Tibial nerve (tissue), 4 donors: ENCODE data around the gene SLC5A12. TPM values are rescaled to one million over a fixed set of nuclear protein-coding genes. Genes with fewer than 3 reads are reported as not detected.

Experiments
- DNase-seq, 2 donors: peaks; one replicate each; pipeline ENCODE4 v3.0.0-alpha.2; 2019; ENCODE audit warnings: low spot score in 2 of 2
- H3K27ac ChIP-seq, 4 donors: fragments of 200-600 bp; sonication (generic) in 3 of 4; one replicate each; pipeline ENCODE4 v1.5.1; 2017 to 2019; ENCODE audit warnings: mild to moderate bottlenecking in 1 of 4
- H3K27me3 ChIP-seq, 2 donors: fragments of 200-600 bp; sonication (generic) in 1 of 2; one replicate each; pipeline versions ENCODE4 v1.5.1 to v1.6.0; 2017 to 2019
- H3K36me3 ChIP-seq, 3 donors: fragments of 200-600 bp; sonication (generic); one replicate each; pipeline ENCODE4 v1.5.1; 2018 to 2019
- H3K4me1 ChIP-seq, 4 donors: fragments of 200-600 bp; sonication (generic) in 3 of 4; one replicate each; pipeline ENCODE4 v1.5.1; 2017 to 2019
- H3K4me3 ChIP-seq, 4 donors: fragments of 200-600 bp; sonication (generic) in 3 of 4; one replicate each; pipeline ENCODE4 v1.5.1; 2017 to 2019; ENCODE audit warnings: mild to moderate bottlenecking in 1 of 4, moderate library complexity in 1 of 4
- H3K9me3 ChIP-seq, 4 donors: fragments of 200-600 bp; sonication (generic) in 3 of 4; one replicate each; pipeline ENCODE4 v1.5.1; 2017 to 2019
- EP300 ChIP-seq, 2 donors: sonication (generic); formaldehyde crosslinking; IDR thresholded peaks; one replicate each; pipeline ENCODE4 v1.6.1; 2017; ENCODE audit warnings: antibody characterized with exemption in 2 of 2, mild to moderate bottlenecking in 1 of 2
- POLR2A ChIP-seq, 2 donors: fragments of 450-650 bp; IDR thresholded peaks; one replicate each; pipeline ENCODE4 v1.6.1; 2017; ENCODE audit warnings: antibody characterized with exemption in 2 of 2, mild to moderate bottlenecking in 2 of 2, moderate library complexity in 2 of 2
- WGBS, 2 donors: methylation state at CpG; one replicate each; pipeline ENCODE4 v1.1.5; 2018; 5-methylcytosine and 5-hydroxymethylcytosine counted together
- total RNA-seq, 4 donors: library from RNA; depleted of rRNA; stranded (reverse); fragments of >200 nt; gene quantifications; one replicate each; pipeline ENCODE4 v1.1.0, GENCODE V29; 2016
- TF ChIP-seq, protein P1 (sequence below), 5 experiments: fragments of 200-600 bp in 3 of 5; fragments of 450-650 bp in 2 of 5; sonication (generic) in 3 of 5; IDR thresholded peaks; one replicate each; pipeline ENCODE4 v1.5.1; 2016 to 2019; ENCODE audit warnings: antibody characterized with exemption in 5 of 5, mild to moderate bottlenecking in 3 of 5, moderate library complexity in 2 of 5

Gene SLC5A12
- total RNA-seq, 4 donors from 2014 or later = under 0.01 to 0.90 (median 0.53) TPM

DNA sequence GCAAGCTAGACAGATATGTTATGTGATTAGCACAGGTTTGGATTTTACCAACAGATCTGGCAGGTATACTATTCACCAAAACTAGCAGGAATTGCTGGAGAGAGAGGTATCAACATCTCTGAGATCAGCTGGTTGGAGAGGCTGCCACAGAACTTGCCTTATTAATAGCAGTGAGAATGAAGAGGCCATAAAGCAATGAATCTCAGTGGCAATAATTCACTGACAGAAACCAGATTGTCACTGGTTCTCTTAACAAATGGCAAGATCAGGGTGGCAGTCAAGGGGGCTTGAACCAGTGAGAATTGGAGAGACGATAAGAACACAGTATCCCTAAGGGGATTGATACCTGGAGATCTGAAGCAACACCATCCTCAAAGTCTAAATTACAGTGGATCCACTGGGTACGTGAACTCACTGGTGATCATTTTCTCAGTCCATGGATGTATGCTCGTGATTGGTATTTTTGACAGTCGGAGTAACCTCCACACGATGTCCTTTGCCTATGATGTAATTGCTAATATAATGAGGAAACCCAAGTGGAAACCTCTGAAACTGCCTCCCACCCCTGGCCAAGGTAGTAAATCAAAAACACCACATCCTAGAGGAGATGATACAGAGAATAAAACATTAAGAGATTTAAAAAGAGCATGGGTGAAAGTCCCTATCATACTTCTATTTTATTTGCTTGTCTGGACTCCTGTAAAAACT is 17.7 kb upstream of the SLC5A12 start:
- 90 to 93% methylated on average over 5 of the region's 5 CpGs for WGBS, 2 donors
- no peaks in the 10 kb centered on the region for H3K36me3 ChIP-seq
- H3K4me3 ChIP-seq = no peak overlapping the region
- no peaks in the 10 kb centered on the region for H3K4me1 ChIP-seq
- TF ChIP-seq EP300 (IDR thresholded peaks at IDR 0.05) (no peak), POLR2A (IDR thresholded peaks at IDR 0.05) (no peak)
- TF ChIP-seq, protein P1, sequence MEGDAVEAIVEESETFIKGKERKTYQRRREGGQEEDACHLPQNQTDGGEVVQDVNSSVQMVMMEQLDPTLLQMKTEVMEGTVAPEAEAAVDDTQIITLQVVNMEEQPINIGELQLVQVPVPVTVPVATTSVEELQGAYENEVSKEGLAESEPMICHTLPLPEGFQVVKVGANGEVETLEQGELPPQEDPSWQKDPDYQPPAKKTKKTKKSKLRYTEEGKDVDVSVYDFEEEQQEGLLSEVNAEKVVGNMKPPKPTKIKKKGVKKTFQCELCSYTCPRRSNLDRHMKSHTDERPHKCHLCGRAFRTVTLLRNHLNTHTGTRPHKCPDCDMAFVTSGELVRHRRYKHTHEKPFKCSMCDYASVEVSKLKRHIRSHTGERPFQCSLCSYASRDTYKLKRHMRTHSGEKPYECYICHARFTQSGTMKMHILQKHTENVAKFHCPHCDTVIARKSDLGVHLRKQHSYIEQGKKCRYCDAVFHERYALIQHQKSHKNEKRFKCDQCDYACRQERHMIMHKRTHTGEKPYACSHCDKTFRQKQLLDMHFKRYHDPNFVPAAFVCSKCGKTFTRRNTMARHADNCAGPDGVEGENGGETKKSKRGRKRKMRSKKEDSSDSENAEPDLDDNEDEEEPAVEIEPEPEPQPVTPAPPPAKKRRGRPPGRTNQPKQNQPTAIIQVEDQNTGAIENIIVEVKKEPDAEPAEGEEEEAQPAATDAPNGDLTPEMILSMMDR (IDR thresholded peaks at IDR 0.05) = no peak
- H3K27ac ChIP-seq = no peak overlapping the region
- no peaks in the 10 kb centered on the region for H3K9me3 ChIP-seq
- DNase-seq = no peak
- no peaks in the 10 kb centered on the region for H3K27me3 ChIP-seq

DNA sequence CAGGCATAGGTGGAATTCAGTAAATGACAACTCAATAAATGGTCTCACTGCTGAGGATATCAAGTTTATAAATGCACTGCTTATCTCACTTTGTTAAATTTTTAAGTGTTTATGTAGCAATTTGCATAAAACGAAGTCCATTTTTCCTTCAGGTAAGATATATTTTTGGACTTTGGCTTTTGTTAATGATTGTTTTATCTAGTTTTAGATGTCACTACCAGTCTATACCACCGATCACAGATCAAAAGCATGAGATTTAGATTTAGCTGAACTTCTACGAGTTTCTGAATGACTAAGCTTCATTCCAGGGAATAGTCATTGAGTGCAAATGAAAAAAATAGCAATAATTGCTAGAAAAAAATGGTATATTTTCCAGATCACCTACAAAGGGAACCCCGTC is 12.8 kb upstream of the SLC5A12 start:
- Histone ChIP-seq H3K36me3 (no peaks in the 10 kb centered on the region), H3K9me3 (peaks cover 0 to 7% (median 0%) of the 10 kb centered on the region in 4 donors), H3K27me3 (no peaks in the 10 kb centered on the region), H3K4me1 (no peaks in the 10 kb centered on the region), H3K27ac (no peak overlapping the region), H3K4me3 (no peak overlapping the region)
- DNase-seq = no peak
- WGBS, 2 donors = 84 to 91% methylated on average over 4 of the region's 4 CpGs
- TF ChIP-seq, protein P1 (IDR thresholded peaks at IDR 0.05) = no peak
- no peak for TF ChIP-seq POLR2A (IDR thresholded peaks at IDR 0.05)
- TF ChIP-seq EP300 (IDR thresholded peaks at IDR 0.05) = no peak

DNA sequence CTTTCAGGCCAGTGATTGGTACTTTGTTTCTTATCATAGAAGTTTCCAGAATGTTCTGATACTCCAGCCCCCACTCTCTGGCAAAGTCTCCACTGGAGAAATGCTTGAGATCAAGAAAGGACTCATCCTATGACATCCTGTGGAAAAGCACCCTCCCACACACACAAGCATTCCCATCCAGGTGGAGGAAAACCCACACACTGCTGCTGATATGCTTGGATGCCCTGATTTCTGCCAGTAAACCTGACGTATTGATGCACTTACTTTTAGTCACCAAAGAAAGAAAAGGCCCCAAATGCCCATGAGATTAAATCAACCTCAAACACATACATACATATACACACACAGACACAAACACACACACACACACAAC is 9.2 kb upstream of the SLC5A12 start:
- Histone ChIP-seq H3K4me3 (no peak overlapping the region), H3K4me1 (no peaks in the 10 kb centered on the region), H3K27me3 (no peaks in the 10 kb centered on the region), H3K27ac (no peak overlapping the region), H3K36me3 (no peaks in the 10 kb centered on the region), H3K9me3 (peaks cover 0 to 7% (median 0%) of the 10 kb centered on the region in 4 donors)
- TF ChIP-seq POLR2A (IDR thresholded peaks at IDR 0.05) (no peak), EP300 (IDR thresholded peaks at IDR 0.05) (no peak)
- TF ChIP-seq, protein P1 (IDR thresholded peaks at IDR 0.05) = no peak
- no peak for DNase-seq
- WGBS, 2 donors = 76 to 83% methylated on average over 1 of the region's 1 CpG

DNA sequence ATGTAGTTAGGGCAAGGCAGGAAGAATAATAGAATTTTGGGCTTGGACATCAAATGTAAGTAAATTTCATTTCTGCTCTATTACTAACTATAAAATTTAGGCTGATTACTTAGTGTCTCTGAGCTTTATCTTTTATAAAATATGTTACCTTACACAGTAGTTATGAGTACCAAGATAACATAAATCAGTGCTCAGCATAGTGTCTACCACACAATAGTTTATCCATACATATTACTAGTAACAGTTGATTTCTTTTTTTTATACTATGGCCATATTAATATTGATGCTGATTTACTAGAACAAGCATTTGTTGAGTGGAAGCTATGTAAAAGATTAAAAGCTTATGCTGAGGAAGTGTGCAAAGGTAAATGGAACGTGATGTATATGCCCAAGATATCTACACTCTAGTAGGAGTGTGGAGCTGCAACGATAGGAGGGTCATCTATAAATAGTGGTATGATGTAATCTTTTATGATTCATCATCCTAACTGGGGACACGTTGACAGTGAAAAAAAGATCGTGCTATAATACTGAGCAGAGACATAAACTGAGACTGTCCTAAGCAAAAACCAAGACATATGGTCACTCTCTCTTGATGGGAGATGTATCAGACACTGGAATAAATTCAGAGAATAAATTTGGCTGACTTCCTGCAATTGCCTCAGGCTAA is 8.7 kb upstream of the SLC5A12 start:
- no peaks in the 10 kb centered on the region for H3K36me3 ChIP-seq
- no peak overlapping the region for H3K4me3 ChIP-seq
- H3K9me3 ChIP-seq = peaks cover 0 to 7% (median 0%) of the 10 kb centered on the region in 4 donors
- no peak for DNase-seq
- 36 to 40% methylated on average over 4 of the region's 4 CpGs for WGBS, 2 donors
- H3K4me1 ChIP-seq = no peaks in the 10 kb centered on the region
- TF ChIP-seq, protein P1 (IDR thresholded peaks at IDR 0.05) = no peak
- TF ChIP-seq EP300 (IDR thresholded peaks at IDR 0.05) (no peak), POLR2A (IDR thresholded peaks at IDR 0.05) (no peak)
- H3K27me3 ChIP-seq = no peaks in the 10 kb centered on the region
- no peak overlapping the region for H3K27ac ChIP-seq

DNA sequence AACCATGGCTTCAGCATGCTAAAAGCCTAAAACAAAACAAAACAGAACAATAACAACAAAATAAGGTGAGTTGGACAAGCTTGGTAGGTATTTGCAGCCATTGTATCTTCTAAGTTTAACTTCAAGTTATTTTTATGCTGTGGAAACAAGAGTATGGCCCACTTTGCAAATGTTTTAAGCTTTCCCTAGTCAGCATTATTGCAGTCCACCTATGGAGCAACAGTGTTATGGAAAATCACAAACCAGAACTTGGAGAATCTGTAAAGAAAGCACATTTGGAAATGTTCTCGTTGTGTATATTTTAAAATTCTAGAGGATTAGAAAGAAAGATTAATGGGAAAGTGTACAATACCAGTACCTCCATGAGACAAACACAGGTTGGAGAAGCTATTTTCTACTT is 7.4 kb upstream of the SLC5A12 start:
- no peak for DNase-seq
- H3K4me3 ChIP-seq = no peak overlapping the region
- H3K27me3 ChIP-seq = no peaks in the 10 kb centered on the region
- H3K9me3 ChIP-seq = peaks cover 0 to 7% (median 0%) of the 10 kb centered on the region in 4 donors
- H3K27ac ChIP-seq = no peak overlapping the region
- TF ChIP-seq, protein P1 (IDR thresholded peaks at IDR 0.05) = no peak
- TF ChIP-seq POLR2A (IDR thresholded peaks at IDR 0.05) = no peak
- no peak for TF ChIP-seq EP300 (IDR thresholded peaks at IDR 0.05)
- no peaks in the 10 kb centered on the region for H3K4me1 ChIP-seq
- no peaks in the 10 kb centered on the region for H3K36me3 ChIP-seq
- WGBS, 2 donors = 75 to 82% methylated on average over 1 of the region's 1 CpG
